Measurements from ENCODE around the gene ST8SIA1.

Gene ST8SIA1

GRCh38 chr12:22231836-22232235 is 102.7 kb downstream of the ST8SIA1 start:
- no peaks in the 10 kb centered on the region for H3K36me3 ChIP-seq (ENCODE audit: control insufficient read depth in 2 of 2, insufficient read depth in 1 of 2, low read length in 2 of 2)
- no peaks in the 10 kb centered on the region; the same call in 1 of the 2 replicates for H3K4me1 ChIP-seq (ENCODE audit: control insufficient read depth, insufficient read depth, low read length)
- TF ChIP-seq PRDM2 (tag by site-specific recombination; IDR thresholded peaks at IDR 0.05; ENCODE audit: borderline replicate concordance) (no peak), ZNF404 (tag by site-specific recombination; IDR thresholded peaks at IDR 0.05) (no peak), WT1 (tag by site-specific recombination; IDR thresholded peaks at IDR 0.05) (no peak), ZNF843 (tag by site-specific recombination; IDR thresholded peaks at IDR 0.05) (no peak), ZSCAN18 (tag by site-specific recombination; IDR thresholded peaks at IDR 0.05) (no peak), ZBTB10 (tag by site-specific recombination; IDR thresholded peaks at IDR 0.05) (no peak), BCL11A (tag by site-specific recombination; IDR thresholded peaks at IDR 0.05; ENCODE audit: low read depth) (no peak), ZNF548 (tag by site-specific recombination; IDR thresholded peaks at IDR 0.05) (no peak), TSHZ1 (tag by site-specific recombination; IDR thresholded peaks at IDR 0.05; ENCODE audit: borderline replicate concordance) (no peak), PRDM10 (tag by site-specific recombination; IDR thresholded peaks at IDR 0.05) (no peak), ZNF610 (tag by site-specific recombination; IDR thresholded peaks at IDR 0.05; ENCODE audit: borderline replicate concordance) (no peak), ZSCAN4 (tag by site-specific recombination; IDR thresholded peaks at IDR 0.05) (no peak)
- ChIA-PET CTCF (no interaction called here), POLR2A (no interaction called here)
- H3K9me3 ChIP-seq (ENCODE audit: control insufficient read depth, insufficient read depth, low read depth, low read length) = no peaks in the 10 kb centered on the region
- H3K4me3 ChIP-seq (ENCODE audit: low read depth, low read length) = no peak overlapping the region
- no peak overlapping the region for H3K27ac ChIP-seq (ENCODE audit: extremely low read depth, low read depth, low read length)
